SK-N-SH (cell line): ENCODE data around the gene AKAP9. TPM values are rescaled to one million over a fixed set of nuclear protein-coding genes. Genes with fewer than 3 reads are reported as not detected.

Experiments used
- CTCF ChIA-PET: fragments of 300-600, 350-600 bp; formaldehyde crosslinking; extraction: SDS; loops from one replicate; lab custom pipeline; 2021; lab: Yijun Ruan, JAX
- POLR2A ChIA-PET: fragments of 350-600 bp; sonication (Branson Sonifier 250); formaldehyde crosslinking; extraction: SDS; loops from one replicate; lab custom pipeline; 2020; ENCODE audit warnings: antibody characterized with exemption, inconsistent platforms; lab: Yijun Ruan, JAX
- DNase-seq: peaks from one replicate; pipeline ENCODE4 v3.0.0; 2012
- H2AFZ ChIP-seq: fragments of 200-600 bp; sonication (generic); 2 replicates; pipeline ENCODE4 v1.8.1; 2016; ENCODE audit warnings: antibody characterized with exemption, mild to moderate bottlenecking, low read depth
- H3F3A ChIP-seq: fragments of 200-600 bp; sonication (generic); replicated peaks from 2 replicates; pipeline ENCODE3; 2016; ENCODE audit warnings: antibody characterized with exemption, mild to moderate bottlenecking; ENCODE audit not compliant: insufficient read depth
- H3K27ac ChIP-seq, 2 experiments: fragments of 200-500 bp in 1 of 2; fragments of 200-600 bp in 1 of 2; sonication (Bioruptor generic) in 1 of 2; sonication (generic), shearing (Covaris generic) in 1 of 2; 2 replicates each; pipeline versions ENCODE4 v1.5.1 to v1.6.1; 2014 to 2016; ENCODE audit warnings: low read depth in 2 of 2, inconsistent platforms in 1 of 2, low read length in 1 of 2, mild to moderate bottlenecking in 1 of 2, mixed read lengths in 1 of 2
- H3K27me3 ChIP-seq: fragments of 200-600 bp; sonication (generic), shearing (Covaris generic); 2 replicates; pipeline ENCODE4 v1.6.1; 2016; ENCODE audit warnings: mixed run types; ENCODE audit not compliant: insufficient read depth
- H3K36me3 ChIP-seq, 2 experiments: fragments of 200-500 bp in 1 of 2; fragments of 200-600 bp in 1 of 2; sonication (Bioruptor generic) in 1 of 2; sonication (generic) in 1 of 2; replicated peaks in 1 of 2; 2 replicates each; pipeline versions ENCODE3 to v1.5.1; 2014 to 2016; ENCODE audit warnings: low read length in 1 of 2, mild to moderate bottlenecking in 1 of 2; ENCODE audit not compliant: insufficient read depth in 2 of 2, control insufficient read depth in 1 of 2
- H3K4me1 ChIP-seq, 2 experiments: fragments of 200-500 bp in 1 of 2; fragments of 200-600 bp in 1 of 2; sonication (Bioruptor generic) in 1 of 2; sonication (generic), shearing (Covaris generic) in 1 of 2; 2 replicates each; pipeline versions ENCODE4 v1.5.1 to v1.6.1; 2014 to 2016; ENCODE audit warnings: low read depth in 1 of 2, low read length in 1 of 2, mixed run types in 1 of 2; ENCODE audit not compliant: insufficient read depth in 2 of 2, control insufficient read depth in 1 of 2
- H3K4me2 ChIP-seq: fragments of 200-600 bp; sonication (generic), shearing (Covaris generic); 2 replicates; pipeline ENCODE4 v1.6.1; 2017; ENCODE audit warnings: mixed run types
- H3K4me3 ChIP-seq, 2 experiments: fragments of 200-500 bp in 1 of 2; fragments of 200-600 bp in 1 of 2; sonication (Bioruptor generic) in 1 of 2; sonication (generic), shearing (Covaris generic) in 1 of 2; 2 replicates each; pipeline versions ENCODE4 v1.5.1 to v1.8.1; 2014 to 2016; ENCODE audit warnings: low read depth in 2 of 2, inconsistent platforms in 1 of 2, low read length in 1 of 2, mild to moderate bottlenecking in 1 of 2, mixed read lengths in 1 of 2, moderate library complexity in 1 of 2
- H3K79me2 ChIP-seq: fragments of 200-600 bp; sonication (generic); 2 replicates; pipeline ENCODE4 v1.8.1; 2017; ENCODE audit warnings: mild to moderate bottlenecking; ENCODE audit not compliant: insufficient read depth
- H3K9ac ChIP-seq: fragments of 200-600 bp; sonication (generic); 2 replicates; pipeline ENCODE4 v1.6.1; 2017; ENCODE audit warnings: mixed run types
- H3K9me2 ChIP-seq: fragments of 200-600 bp; sonication (generic); 2 replicates; pipeline ENCODE4 v1.6.1; 2017; ENCODE audit warnings: mixed run types
- H3K9me3 ChIP-seq: fragments of 200-600 bp; sonication (generic); 2 replicates; pipeline ENCODE4 v1.6.1; 2017; ENCODE audit warnings: mixed run types, mild to moderate bottlenecking, moderate library complexity
- H4K20me1 ChIP-seq: fragments of 200-600 bp; sonication (generic); 2 replicates; pipeline ENCODE4 v1.6.1; 2017; ENCODE audit warnings: mild to moderate bottlenecking, mixed run types; ENCODE audit not compliant: insufficient read depth
- CHD2 ChIP-seq: fragments of 150-350 bp; IDR thresholded peaks from 2 replicates; pipeline ENCODE4 v1.6.1; 2018; ENCODE audit warnings: low read length; ENCODE audit not compliant: partially characterized antibody
- ELF1 ChIP-seq: IDR thresholded peaks from 2 replicates; pipeline ENCODE4 v1.4.0; 2012
- EP300 ChIP-seq, 2 experiments: IDR thresholded peaks; 2 replicates each; pipeline versions ENCODE4 v1.4.0 to v1.6.1; 2012; ENCODE audit warnings: borderline replicate concordance in 1 of 2, low read depth in 1 of 2, low read length in 1 of 2
- FOSL2 ChIP-seq: IDR thresholded peaks from 2 replicates; pipeline ENCODE4 v1.4.0; 2012; ENCODE audit warnings: low read depth, mild to moderate bottlenecking, moderate library complexity, borderline replicate concordance
- FOXM1 ChIP-seq: IDR thresholded peaks from 2 replicates; pipeline ENCODE4 v1.4.0; 2012; ENCODE audit warnings: low read depth, mild to moderate bottlenecking
- GABPA ChIP-seq: IDR thresholded peaks from 2 replicates; pipeline ENCODE4 v1.4.0; 2012; ENCODE audit warnings: low read depth, mild to moderate bottlenecking
- MXI1 ChIP-seq: IDR thresholded peaks from 2 replicates; pipeline ENCODE4 v1.6.1; 2012; ENCODE audit warnings: mild to moderate bottlenecking, low read depth, low read length, improper control_type of control experiment
- RCOR1 ChIP-seq: fragments of 150-350 bp; IDR thresholded peaks from 2 replicates; pipeline ENCODE4 v1.6.1; 2017; ENCODE audit warnings: antibody characterized with exemption, low read length
- RXRA ChIP-seq: IDR thresholded peaks from 2 replicates; pipeline ENCODE4 v1.4.0; 2012; ENCODE audit warnings: low read depth, mild to moderate bottlenecking, borderline replicate concordance
- TCF12 ChIP-seq: IDR thresholded peaks from 2 replicates; pipeline ENCODE4 v1.4.0; 2012
- TEAD4 ChIP-seq: IDR thresholded peaks from 2 replicates; pipeline ENCODE4 v1.4.0; 2012; ENCODE audit warnings: mild to moderate bottlenecking, borderline replicate concordance; ENCODE audit not compliant: insufficient read depth
- YY1 ChIP-seq: IDR thresholded peaks from 2 replicates; pipeline ENCODE4 v1.4.0; 2012; ENCODE audit warnings: low read depth, mild to moderate bottlenecking
- WGBS: methylation state at CpG from one replicate; pipeline ENCODE4 v1.1.6; 2017; ENCODE audit warnings: low lambda C conversion rate; 5-methylcytosine and 5-hydroxymethylcytosine counted together
- polyA plus RNA-seq, 3 experiments: library from polyadenylated mRNA; depleted of rRNA; stranded (reverse); fragments of >200 nt; gene quantifications; 2 replicates each; pipeline ENCODE4 v1.2.3, GENCODE V29; 2012
- TF ChIP-seq, protein P1 (sequence below): fragments of 150-350 bp; IDR thresholded peaks from 2 replicates; pipeline ENCODE4 v1.6.1; 2016; ENCODE audit warnings: mild to moderate bottlenecking, low read depth, low read length
- TF ChIP-seq, protein P2 (sequence below): fragments of 150-350 bp; IDR thresholded peaks from 2 replicates; pipeline ENCODE4 v1.6.1; 2017; ENCODE audit warnings: antibody characterized with exemption, low read length, low read depth, borderline replicate concordance
- TF ChIP-seq, protein P3 (sequence below): IDR thresholded peaks from 2 replicates; pipeline ENCODE4 v1.4.0; 2012; ENCODE audit warnings: low read depth, borderline replicate concordance
- TF ChIP-seq, protein P4 (sequence below): fragments of 200-600 bp; sonication (generic); IDR thresholded peaks from 2 replicates; pipeline ENCODE4 v1.6.1; 2017; ENCODE audit warnings: antibody characterized with exemption, mild to moderate bottlenecking, moderate library complexity

Gene AKAP9
- polyA plus RNA-seq, 1 of the 3 experiments (the other 2 are of a cell fraction): 13.1 TPM

DNA sequence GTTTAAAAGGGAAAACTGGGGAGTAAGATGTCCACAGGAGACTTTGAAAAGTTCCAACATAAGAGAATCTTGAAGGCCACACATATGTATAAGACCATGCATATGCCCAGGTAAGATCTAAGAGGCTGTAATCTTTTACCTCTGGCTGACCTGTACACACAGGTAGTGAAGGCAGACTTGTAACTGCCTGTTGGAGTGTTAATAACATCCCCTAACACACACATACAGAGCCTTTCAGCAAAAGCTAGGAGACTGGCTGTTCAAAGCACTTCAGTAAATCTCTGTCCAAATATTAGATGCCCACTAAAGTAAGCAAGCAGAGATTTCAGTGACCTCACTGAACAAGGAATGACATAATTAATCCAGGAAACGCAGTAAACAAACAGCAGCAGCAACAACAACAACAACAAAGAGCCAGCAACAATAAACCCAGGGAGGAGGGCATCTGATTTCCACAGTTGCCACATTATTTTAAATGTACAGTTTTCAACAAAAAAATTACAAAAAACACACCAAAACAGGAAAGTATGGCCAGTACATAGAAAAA, 178.6 kb downstream of the AKAP9 start:
- Histone ChIP-seq H3K9me2 (no peaks in the 10 kb centered on the region), H3K4me3 (no peak overlapping the region), H3K27me3 (no peaks in the 10 kb centered on the region), H3K79me2 (peaks cover 35% of the 10 kb centered on the region), H3F3A (no peaks in the 10 kb centered on the region), H3K36me3 (peaks cover 53 to 85% of the 10 kb centered on the region in 2 experiments), H3K9ac (no peak overlapping the region), H3K9me3 (peaks cover 8% of the 10 kb centered on the region; the same call in 1 of the 2 replicates), H3K27ac (no peak overlapping the region), H3K4me2 (no peak overlapping the region), H3K4me1 (no peaks in the 10 kb centered on the region), H2AFZ (no peak overlapping the region), H4K20me1 (no peaks in the 10 kb centered on the region)
- 82% methylated on average over 1 of the region's 1 CpG for WGBS
- no peak for DNase-seq
- ChIA-PET POLR2A (no interaction called here), CTCF (interaction anchor here (2.1 to 4.4 kb wide), 2 partner anchors 14 to 328 kb away, joined by 6 to 24 read pairs; partner anchors contain the start of genes CYP51A1 and GATAD1)
- TF ChIP-seq, protein P1, sequence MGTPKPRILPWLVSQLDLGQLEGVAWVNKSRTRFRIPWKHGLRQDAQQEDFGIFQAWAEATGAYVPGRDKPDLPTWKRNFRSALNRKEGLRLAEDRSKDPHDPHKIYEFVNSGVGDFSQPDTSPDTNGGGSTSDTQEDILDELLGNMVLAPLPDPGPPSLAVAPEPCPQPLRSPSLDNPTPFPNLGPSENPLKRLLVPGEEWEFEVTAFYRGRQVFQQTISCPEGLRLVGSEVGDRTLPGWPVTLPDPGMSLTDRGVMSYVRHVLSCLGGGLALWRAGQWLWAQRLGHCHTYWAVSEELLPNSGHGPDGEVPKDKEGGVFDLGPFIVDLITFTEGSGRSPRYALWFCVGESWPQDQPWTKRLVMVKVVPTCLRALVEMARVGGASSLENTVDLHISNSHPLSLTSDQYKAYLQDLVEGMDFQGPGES: no peak
- TF ChIP-seq MXI1 (no peak), CHD2 (no peak), GABPA (no peak), RCOR1 (no peak), TEAD4 (no peak)

DNA sequence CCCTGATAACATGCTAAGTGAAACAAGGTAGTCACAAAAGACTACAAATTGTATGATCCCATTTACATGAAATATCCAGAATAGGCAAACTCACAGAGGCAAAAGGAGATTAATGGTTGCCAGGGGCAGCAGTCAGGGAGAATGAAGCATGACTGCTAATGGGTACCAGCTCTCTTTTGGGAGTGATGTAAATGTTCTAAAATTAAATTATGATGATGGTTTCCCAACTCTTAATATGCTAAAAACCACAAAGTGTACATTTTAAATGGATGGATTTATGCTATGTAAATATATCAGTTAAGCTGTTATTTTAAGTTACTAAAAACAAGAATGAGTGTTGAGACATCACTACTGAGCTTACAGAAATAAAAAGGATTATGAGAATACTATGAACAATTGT, 181.0 kb downstream of the AKAP9 start:
- Histone ChIP-seq H3K9me2 (no peaks in the 10 kb centered on the region), H3K4me3 (no peak overlapping the region), H3K27me3 (no peaks in the 10 kb centered on the region), H3K36me3 (peaks cover 51 to 81% of the 10 kb centered on the region in 2 experiments), H3K4me2 (no peak overlapping the region), H3K9me3 (peaks cover 8% of the 10 kb centered on the region; the same call in 1 of the 2 replicates), H3K79me2 (peaks cover 35% of the 10 kb centered on the region), H2AFZ (no peak overlapping the region), H3K27ac (no peak overlapping the region), H3K9ac (no peak overlapping the region), H3F3A (no peaks in the 10 kb centered on the region), H4K20me1 (no peaks in the 10 kb centered on the region), H3K4me1 (no peaks in the 10 kb centered on the region)
- no peak for DNase-seq
- CTCF ChIA-PET: interaction anchor here (0.5 to 4.4 kb wide), 2 partner anchors 12 to 325 kb away, joined by 3 to 24 read pairs; partner anchors contain the start of genes CYP51A1 and GATAD1
- POLR2A ChIA-PET: no interaction called here
- TF ChIP-seq EP300 (IDR thresholded peaks at IDR 0.05; ENCODE audit: borderline replicate concordance in 1 of 2, low read depth in 1 of 2, low read length in 1 of 2) (no peak), YY1 (no peak), MXI1 (no peak), GABPA (no peak), FOXM1 (no peak), FOSL2 (no peak), TEAD4 (no peak), RXRA (no peak), TCF12 (no peak), ELF1 (no peak)
- TF ChIP-seq, protein P2, sequence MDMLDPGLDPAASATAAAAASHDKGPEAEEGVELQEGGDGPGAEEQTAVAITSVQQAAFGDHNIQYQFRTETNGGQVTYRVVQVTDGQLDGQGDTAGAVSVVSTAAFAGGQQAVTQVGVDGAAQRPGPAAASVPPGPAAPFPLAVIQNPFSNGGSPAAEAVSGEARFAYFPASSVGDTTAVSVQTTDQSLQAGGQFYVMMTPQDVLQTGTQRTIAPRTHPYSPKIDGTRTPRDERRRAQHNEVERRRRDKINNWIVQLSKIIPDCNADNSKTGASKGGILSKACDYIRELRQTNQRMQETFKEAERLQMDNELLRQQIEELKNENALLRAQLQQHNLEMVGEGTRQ: no peak
- TF ChIP-seq, protein P3, sequence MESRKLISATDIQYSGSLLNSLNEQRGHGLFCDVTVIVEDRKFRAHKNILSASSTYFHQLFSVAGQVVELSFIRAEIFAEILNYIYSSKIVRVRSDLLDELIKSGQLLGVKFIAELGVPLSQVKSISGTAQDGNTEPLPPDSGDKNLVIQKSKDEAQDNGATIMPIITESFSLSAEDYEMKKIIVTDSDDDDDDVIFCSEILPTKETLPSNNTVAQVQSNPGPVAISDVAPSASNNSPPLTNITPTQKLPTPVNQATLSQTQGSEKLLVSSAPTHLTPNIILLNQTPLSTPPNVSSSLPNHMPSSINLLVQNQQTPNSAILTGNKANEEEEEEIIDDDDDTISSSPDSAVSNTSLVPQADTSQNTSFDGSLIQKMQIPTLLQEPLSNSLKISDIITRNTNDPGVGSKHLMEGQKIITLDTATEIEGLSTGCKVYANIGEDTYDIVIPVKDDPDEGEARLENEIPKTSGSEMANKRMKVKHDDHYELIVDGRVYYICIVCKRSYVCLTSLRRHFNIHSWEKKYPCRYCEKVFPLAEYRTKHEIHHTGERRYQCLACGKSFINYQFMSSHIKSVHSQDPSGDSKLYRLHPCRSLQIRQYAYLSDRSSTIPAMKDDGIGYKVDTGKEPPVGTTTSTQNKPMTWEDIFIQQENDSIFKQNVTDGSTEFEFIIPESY: no peak
- TF ChIP-seq, protein P4, sequence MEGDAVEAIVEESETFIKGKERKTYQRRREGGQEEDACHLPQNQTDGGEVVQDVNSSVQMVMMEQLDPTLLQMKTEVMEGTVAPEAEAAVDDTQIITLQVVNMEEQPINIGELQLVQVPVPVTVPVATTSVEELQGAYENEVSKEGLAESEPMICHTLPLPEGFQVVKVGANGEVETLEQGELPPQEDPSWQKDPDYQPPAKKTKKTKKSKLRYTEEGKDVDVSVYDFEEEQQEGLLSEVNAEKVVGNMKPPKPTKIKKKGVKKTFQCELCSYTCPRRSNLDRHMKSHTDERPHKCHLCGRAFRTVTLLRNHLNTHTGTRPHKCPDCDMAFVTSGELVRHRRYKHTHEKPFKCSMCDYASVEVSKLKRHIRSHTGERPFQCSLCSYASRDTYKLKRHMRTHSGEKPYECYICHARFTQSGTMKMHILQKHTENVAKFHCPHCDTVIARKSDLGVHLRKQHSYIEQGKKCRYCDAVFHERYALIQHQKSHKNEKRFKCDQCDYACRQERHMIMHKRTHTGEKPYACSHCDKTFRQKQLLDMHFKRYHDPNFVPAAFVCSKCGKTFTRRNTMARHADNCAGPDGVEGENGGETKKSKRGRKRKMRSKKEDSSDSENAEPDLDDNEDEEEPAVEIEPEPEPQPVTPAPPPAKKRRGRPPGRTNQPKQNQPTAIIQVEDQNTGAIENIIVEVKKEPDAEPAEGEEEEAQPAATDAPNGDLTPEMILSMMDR: no peak
